HG03342 (cell line): Measurements from ENCODE around the gene ADAMTS9.

ENCODE experiments used
- ATAC-seq: cut with Tn5 transposase; IDR thresholded peaks from one replicate; pipeline ENCODE4 v1.9.1; 2021; ENCODE audit warnings: mild to moderate bottlenecking, moderate library complexity; ENCODE audit not compliant: unreplicated experiment

Gene ADAMTS9

GRCh38 chr3:64496786-64497490 is 190.9 kb downstream of the ADAMTS9 start:
- no peak for ATAC-seq

- ATAC-seq: no peak
Measured at GRCh38 chr3:64495781-64496334, 191.9 kb downstream of the ADAMTS9 start.

GRCh38 chr3:64495121-64495780 is 192.5 kb downstream of the ADAMTS9 start:
- ATAC-seq: no peak

DNA sequence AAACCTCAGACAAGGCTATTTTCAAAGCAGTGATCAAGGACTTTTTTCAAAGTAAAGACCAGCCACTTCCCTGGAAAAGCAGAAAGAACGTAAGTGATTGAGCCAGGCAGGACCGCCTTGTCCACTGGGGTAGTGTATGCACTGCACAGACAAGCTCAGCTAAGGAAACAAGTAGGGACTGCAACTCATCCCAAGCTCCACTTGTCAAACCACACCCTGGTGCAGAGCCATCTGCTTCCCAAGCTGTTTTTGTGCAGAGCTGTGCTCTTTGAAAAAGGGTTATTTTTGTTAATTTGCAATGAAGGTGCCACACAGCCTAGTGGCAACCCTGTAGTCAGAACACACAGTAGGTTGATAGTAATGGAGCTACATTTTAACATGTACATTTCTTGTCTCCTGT is 193.3 kb downstream of the ADAMTS9 start:
- ATAC-seq: no peak

GRCh38 chr3:64493149-64493548 is 194.7 kb downstream of the ADAMTS9 start:
- no peak for ATAC-seq

- ATAC-seq: no peak
Measured at GRCh38 chr3:64491843-64492242, 196.0 kb downstream of the ADAMTS9 start.

DNA sequence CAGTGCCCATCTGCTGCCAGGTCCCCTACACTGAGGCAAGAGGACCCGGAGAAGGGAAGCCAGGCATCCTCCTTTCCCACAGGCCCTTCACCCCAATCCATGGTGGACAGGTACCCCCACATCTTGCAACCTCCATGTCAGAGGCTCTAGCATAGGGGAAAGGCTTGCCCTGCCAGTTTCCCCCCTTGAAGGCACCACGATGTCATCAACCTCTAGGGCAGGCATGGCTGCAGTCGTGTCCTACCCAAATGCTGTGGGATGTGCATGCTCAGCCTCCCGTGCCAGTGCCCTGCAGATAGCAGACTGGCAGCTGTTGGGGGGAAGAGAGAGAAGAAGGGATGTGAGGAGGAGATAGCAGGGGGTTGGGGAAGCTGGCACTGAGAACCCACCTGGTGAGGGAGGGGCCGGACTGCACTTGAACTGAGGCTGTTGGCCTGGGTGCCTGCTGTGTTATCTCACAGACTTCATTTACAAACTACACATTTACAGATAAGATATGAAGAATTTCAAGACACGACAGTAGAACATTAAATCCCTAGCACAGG is 197.5 kb downstream of the ADAMTS9 start:
- ATAC-seq: no peak

DNA sequence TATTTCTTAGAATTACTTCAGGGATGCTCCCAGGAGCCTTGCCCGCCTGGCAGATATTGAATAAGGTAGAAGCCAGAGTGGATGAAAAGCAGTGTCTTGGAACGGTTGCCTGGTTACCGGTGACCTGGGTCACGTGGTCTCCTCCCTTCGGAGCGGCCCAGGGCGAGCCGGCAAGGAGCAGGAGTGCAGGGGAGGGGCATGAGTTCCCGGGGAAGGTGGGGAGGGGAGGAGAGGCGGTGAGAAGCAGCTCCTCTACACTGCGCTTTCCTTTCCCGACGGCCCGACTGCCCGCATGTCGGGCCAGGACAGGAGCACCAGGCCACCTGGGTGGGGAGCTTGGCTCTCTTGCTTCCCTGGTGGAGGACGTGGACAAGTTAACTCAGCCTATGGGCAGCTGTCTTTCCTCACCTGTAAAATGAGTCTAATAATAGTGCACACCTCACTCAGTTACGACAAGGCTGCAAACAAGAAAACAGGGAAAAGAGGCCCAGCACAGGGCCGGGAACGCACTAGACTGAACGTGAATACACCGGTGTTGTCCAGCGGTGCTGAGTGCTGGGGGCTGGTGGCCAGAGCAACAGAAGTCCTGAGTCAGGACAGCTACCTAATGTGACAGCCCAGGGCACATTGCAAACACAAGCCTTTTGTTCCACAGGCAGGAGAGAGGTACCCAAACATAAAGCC is 198.3 kb downstream of the ADAMTS9 start:
- no peak for ATAC-seq

DNA sequence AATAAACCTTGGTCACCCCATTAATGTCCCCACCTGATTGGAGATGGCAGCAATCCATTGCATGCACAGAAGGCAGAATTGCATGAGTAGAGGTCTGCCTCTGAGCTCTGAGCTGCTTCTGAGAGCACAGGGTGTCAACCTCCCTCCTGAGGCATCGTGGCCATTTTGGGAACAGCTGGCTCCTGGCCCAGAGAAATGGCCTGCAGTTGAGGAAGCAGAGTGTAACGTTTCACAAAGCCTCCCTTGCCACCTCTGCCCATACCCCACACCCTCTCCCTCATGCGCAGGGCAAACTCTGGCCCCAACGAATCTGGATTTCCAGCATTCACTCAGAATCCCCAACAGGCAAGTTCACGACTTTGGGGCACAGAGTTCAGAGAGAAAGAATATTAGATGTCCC is 198.9 kb downstream of the ADAMTS9 start:
- no peak for ATAC-seq

DNA sequence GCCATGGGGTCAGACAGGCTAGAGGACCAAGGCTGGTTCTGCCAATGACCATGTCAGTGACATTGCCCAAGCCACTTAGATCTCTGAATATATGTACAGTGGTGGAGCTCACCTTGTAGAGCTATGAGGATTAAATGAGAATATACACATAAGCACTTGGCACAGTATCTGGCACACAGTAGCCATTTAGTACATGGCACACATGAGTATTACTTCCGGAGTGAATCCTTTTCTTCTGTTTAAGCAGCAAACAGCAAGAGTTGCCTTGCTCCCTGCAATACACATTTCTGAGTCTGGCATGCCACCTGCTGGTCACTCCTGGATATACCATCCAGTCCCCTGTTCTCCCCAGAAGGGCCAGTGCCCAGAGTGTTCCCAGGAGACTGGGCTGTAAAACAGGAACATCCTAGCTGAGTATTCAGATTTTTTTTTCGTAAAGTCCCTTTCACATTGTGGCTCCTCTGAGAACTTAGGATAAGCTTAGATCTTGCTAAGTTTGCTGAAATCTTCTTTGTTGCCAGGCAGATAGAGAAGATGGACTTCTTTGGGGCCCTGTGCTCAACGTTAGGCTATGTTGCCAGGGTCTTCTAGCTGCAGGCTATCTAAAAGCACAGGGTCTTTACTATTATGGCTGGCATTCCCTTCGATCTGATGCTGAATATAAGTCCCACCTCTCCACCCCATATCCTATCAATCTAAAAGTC is 203.4 kb downstream of the ADAMTS9 start:
- peak; percentile 97 for ATAC-seq

DNA sequence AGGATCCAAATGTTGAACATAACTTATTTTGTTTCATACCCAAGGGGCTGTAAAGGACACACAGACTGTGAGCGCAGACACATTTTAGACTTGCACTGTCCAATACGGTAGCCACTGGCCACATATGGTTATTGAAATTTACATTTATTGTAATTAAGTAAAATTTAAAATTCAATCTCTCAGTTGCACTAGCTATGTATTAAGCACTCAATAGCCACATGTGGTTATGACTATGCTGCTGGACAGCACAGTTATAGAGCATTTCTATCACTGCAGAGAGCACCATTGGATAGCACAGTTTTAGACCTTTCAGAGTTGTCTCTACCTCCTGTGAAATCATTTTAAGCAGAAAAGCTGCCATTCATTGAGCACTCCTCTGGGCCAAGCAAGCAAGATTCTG is 204.3 kb downstream of the ADAMTS9 start:
- ATAC-seq: no peak

- ATAC-seq: no peak
Measured at GRCh38 chr3:64475037-64475436, 212.8 kb downstream of the ADAMTS9 start.

GRCh38 chr3:64473466-64473865 is 214.3 kb downstream of the ADAMTS9 start:
- ATAC-seq: no peak

GRCh38 chr3:64470436-64470835 is 217.4 kb downstream of the ADAMTS9 start:
- ATAC-seq: no peak

DNA sequence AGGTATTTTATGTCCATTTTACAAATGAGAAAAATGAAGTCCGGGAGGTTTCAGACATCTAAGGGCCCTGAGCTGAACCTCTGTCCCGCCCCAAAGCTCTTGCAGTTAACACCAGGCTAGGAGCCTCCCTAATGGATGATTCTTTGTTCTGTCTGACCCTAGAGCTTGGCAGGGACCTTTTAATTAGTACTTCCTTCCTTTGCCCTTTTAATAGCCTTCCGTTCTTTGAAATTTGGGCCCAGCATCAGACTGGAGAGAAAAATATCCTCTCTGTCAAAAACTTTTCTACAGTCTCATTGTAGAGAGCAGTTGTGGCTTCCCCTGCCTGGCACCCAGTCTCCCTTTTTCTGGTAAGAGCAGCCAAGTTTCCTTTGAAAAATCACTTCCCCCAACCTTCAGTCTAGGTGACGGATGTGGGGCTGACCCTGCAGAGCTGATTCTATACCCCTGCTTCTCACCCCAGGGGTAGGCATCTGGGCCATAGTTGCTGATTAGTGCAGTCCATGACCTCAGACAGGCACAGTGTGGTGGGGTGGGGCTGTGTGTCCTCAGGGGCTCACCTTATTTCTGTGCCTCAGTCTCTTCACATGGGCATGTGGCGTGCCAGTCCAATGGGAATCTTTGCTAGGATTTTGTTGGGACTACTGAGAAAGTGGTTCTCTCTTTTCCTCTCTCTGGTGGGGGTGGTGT is 220.4 kb downstream of the ADAMTS9 start:
- no peak for ATAC-seq
